Calu3 (cell line): Measurements from ENCODE around the gene CDKAL1. TPM values are rescaled to one million over a fixed set of nuclear protein-coding genes. Genes with fewer than 3 reads are reported as not detected.
"Not testable (repeated sequence)": the region's sequence is repeated elsewhere in the genome, so short reads cannot be mapped to it uniquely, and the experiment has no call there.

ENCODE experiments used
- BruUV-seq: library from RNA; stranded (reverse); fragments of 400-500 nt; replicated peaks from 2 replicates; lab custom pipeline; 2021; lab: Mats Ljungman, UMichigan
- CTCF ChIA-PET: fragments of 300-600 bp; sonication (Branson Sonifier 250); formaldehyde crosslinking; loops from one replicate; lab custom pipeline; 2022; ENCODE audit warnings: antibody characterized with exemption; lab: Charles Lee
- DNase-seq: peaks from one replicate; pipeline ENCODE4 v3.0.0; 2022
- H3K27ac Mint-ChIP-seq: one replicate; pipeline ENCODE4 v1.8.0; 2022; ENCODE audit warnings: mixed read lengths; ENCODE audit not compliant: unreplicated experiment
- H3K27me3 Mint-ChIP-seq: one replicate; pipeline ENCODE4 v1.8.0; 2022; ENCODE audit warnings: mixed read lengths; ENCODE audit not compliant: unreplicated experiment
- H3K36me3 Mint-ChIP-seq: one replicate; pipeline ENCODE4 v1.8.0; 2022; ENCODE audit warnings: mild to moderate bottlenecking, moderate library complexity, mixed read lengths; ENCODE audit not compliant: insufficient read depth, unreplicated experiment
- H3K4me1 Mint-ChIP-seq: one replicate; pipeline ENCODE4 v1.8.0; 2022; ENCODE audit warnings: mild to moderate bottlenecking, low read depth, mixed read lengths; ENCODE audit not compliant: unreplicated experiment
- H3K4me3 Mint-ChIP-seq: one replicate; pipeline ENCODE4 v1.8.0; 2022; ENCODE audit warnings: mild to moderate bottlenecking, low read depth, moderate library complexity, mixed read lengths; ENCODE audit not compliant: unreplicated experiment
- H3K9me3 Mint-ChIP-seq: one replicate; pipeline ENCODE4 v1.8.0; 2022; ENCODE audit warnings: low read depth, mixed read lengths; ENCODE audit not compliant: unreplicated experiment
- CTCF ChIP-seq: fragments of 200-600 bp; IDR thresholded peaks from one replicate; pipeline ENCODE4 v1.8.0; 2022; ENCODE audit warnings: antibody characterized with exemption; ENCODE audit not compliant: unreplicated experiment
- intact Hi-C: fragments of 100-400 bp; cut with micrococcal nuclease; formaldehyde crosslinking; loops from one replicate; pipeline ENCODE4 v1.10.0; 2022; ENCODE audit not compliant: unreplicated experiment
- total RNA-seq: library from RNA; stranded (reverse); gene quantifications from 2 replicates; pipeline ENCODE4 v1.2.3, GENCODE V29; 2022

CDKAL1 gene
- total RNA-seq, 1 experiment from 2014 or later: 39.6 TPM

- CTCF ChIA-PET: no interaction called here
- Mint-ChIP-seq H3K36me3 (no peaks in the 10 kb centered on the region), H3K27me3 (no peaks in the 10 kb centered on the region), H3K4me1 (peaks cover 8% of the 10 kb centered on the region), H3K9me3 (no peaks in the 10 kb centered on the region), H3K4me3 (no peak overlapping the region), H3K27ac (no peak overlapping the region)
- TF ChIP-seq CTCF: no peak
- BruUV-seq: no TSS peak
- intact Hi-C loops: no loop called here
- no peak for DNase-seq
Observed at GRCh38 chr6:20819774-20820400, 285.6 kb downstream of the CDKAL1 start.

GRCh38 chr6:20826378-20826777 is 292.1 kb downstream of the CDKAL1 start:
- CTCF ChIA-PET: no interaction called here
- Mint-ChIP-seq H3K27me3 (no peaks in the 10 kb centered on the region), H3K27ac (peak overlapping the region; percentile 17)

GRCh38 chr6:20827798-20828197 is 293.5 kb downstream of the CDKAL1 start:
- no peak overlapping the region for H3K4me3 Mint-ChIP-seq
- H3K9me3 Mint-ChIP-seq: no peaks in the 10 kb centered on the region
- H3K27ac Mint-ChIP-seq: no peak overlapping the region
- TF ChIP-seq CTCF: no peak
- DNase-seq: no peak
- intact Hi-C loops: no loop called here
- peaks cover 17% of the 10 kb centered on the region for H3K4me1 Mint-ChIP-seq
- H3K36me3 Mint-ChIP-seq: no peaks in the 10 kb centered on the region
- no peaks in the 10 kb centered on the region for H3K27me3 Mint-ChIP-seq
- BruUV-seq: no TSS peak
- CTCF ChIA-PET: interaction anchor here (0.5 kb wide), 1 partner anchor 425 kb away, joined by 6 read pairs; no protein-coding TSS in a partner anchor

More at GRCh38 chr6:20826378-20826777, 292.1 kb downstream of the CDKAL1 start:
- BruUV-seq: no TSS peak
- peaks cover 17% of the 10 kb centered on the region for H3K4me1 Mint-ChIP-seq
- no peak for TF ChIP-seq CTCF
- no peak for DNase-seq
- intact Hi-C loops: no loop called here
- H3K36me3 Mint-ChIP-seq: no peaks in the 10 kb centered on the region
- no peak overlapping the region for H3K4me3 Mint-ChIP-seq
- H3K9me3 Mint-ChIP-seq: no peaks in the 10 kb centered on the region

GRCh38 chr6:20830576-20830975 is 296.3 kb downstream of the CDKAL1 start:
- no peak overlapping the region for H3K4me3 Mint-ChIP-seq
- no TSS peak for BruUV-seq
- H3K4me1 Mint-ChIP-seq: peaks cover 14% of the 10 kb centered on the region

GRCh38 chr6:20831251-20831650 is 297.0 kb downstream of the CDKAL1 start:
- H3K27ac Mint-ChIP-seq, H3K4me3 Mint-ChIP-seq, DNase-seq, H3K9me3 Mint-ChIP-seq, H3K36me3 Mint-ChIP-seq, BruUV-seq, H3K27me3 Mint-ChIP-seq, intact Hi-C loops, H3K4me1 Mint-ChIP-seq: not testable (repeated sequence)
- CTCF ChIA-PET: interaction anchor here (0.6 kb wide), 1 partner anchor 765 kb away, joined by 3 read pairs; no protein-coding TSS in a partner anchor

More at GRCh38 chr6:20830576-20830975, 296.3 kb downstream of the CDKAL1 start:
- H3K36me3 Mint-ChIP-seq: no peaks in the 10 kb centered on the region
- H3K27ac Mint-ChIP-seq: no peak overlapping the region
- no peaks in the 10 kb centered on the region for H3K9me3 Mint-ChIP-seq
- H3K27me3 Mint-ChIP-seq: no peaks in the 10 kb centered on the region
- CTCF ChIA-PET: no interaction called here
- no peak for TF ChIP-seq CTCF
- no peak for DNase-seq
- intact Hi-C loops: no loop called here
